Measurements from ENCODE around the gene PCBP3. TPM values are rescaled to one million over a fixed set of nuclear protein-coding genes. Genes with fewer than 3 reads are reported as not detected.

Gene PCBP3
- total and polyA plus RNA-seq, 8 donors: 0.83 to 4.3 (median 1.7) TPM

DNA sequence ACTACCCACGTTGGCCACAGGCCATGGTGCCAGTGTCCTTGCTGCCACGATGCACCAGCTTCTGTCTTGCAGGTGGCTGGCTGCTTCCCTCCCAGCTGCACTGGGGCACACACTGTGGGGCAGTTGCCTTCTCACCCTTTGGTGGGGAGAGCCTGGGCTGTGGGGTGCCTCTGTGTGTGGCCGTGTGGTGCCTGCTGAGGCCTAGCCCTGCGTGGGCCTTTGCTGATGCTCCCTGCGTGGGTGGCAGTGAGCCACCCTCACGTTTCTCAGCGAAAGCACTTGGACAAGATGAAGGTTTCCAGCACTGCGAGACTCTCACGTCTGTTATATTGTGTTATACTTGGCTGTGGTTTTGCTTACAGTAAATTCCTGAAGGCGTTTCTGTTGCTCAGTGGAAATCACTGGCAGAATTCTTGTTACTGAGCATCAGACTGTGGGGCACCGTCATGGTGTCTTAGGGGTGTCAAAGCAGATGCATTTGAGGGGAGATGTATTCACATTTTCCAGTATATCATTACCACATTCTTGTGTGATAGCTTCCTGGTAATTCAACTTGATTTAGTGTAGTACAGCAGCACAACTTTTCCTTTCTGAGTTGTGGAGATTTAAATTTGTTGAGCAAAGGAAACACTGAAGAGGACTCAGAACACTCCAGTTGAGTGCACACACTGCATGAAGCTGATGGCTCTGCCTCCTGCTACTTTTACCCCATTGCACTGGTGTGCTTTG, 124.7 kb downstream of the PCBP3 start:
- intact Hi-C loops (cut with DNase I): no loop called here
- 47 to 65% methylated on average over 11 of the region's 11 CpGs for WGBS, 2 donors
- H3K4me3 ChIP-seq: no peak overlapping the region
- H3K27ac ChIP-seq: no peak overlapping the region
- no peaks in the 10 kb centered on the region for H3K9me3 ChIP-seq
- H3K4me1 ChIP-seq: no peaks in the 10 kb centered on the region
- no peaks in the 10 kb centered on the region for H3K36me3 ChIP-seq
- FAIRE-seq (no peak), DNase-seq (no peak), ATAC-seq (no peak)
- TF ChIP-seq, protein P1, sequence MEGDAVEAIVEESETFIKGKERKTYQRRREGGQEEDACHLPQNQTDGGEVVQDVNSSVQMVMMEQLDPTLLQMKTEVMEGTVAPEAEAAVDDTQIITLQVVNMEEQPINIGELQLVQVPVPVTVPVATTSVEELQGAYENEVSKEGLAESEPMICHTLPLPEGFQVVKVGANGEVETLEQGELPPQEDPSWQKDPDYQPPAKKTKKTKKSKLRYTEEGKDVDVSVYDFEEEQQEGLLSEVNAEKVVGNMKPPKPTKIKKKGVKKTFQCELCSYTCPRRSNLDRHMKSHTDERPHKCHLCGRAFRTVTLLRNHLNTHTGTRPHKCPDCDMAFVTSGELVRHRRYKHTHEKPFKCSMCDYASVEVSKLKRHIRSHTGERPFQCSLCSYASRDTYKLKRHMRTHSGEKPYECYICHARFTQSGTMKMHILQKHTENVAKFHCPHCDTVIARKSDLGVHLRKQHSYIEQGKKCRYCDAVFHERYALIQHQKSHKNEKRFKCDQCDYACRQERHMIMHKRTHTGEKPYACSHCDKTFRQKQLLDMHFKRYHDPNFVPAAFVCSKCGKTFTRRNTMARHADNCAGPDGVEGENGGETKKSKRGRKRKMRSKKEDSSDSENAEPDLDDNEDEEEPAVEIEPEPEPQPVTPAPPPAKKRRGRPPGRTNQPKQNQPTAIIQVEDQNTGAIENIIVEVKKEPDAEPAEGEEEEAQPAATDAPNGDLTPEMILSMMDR (IDR thresholded peaks at IDR 0.05): no peak
- H3K27me3 ChIP-seq: no peaks in the 10 kb centered on the region

DNA sequence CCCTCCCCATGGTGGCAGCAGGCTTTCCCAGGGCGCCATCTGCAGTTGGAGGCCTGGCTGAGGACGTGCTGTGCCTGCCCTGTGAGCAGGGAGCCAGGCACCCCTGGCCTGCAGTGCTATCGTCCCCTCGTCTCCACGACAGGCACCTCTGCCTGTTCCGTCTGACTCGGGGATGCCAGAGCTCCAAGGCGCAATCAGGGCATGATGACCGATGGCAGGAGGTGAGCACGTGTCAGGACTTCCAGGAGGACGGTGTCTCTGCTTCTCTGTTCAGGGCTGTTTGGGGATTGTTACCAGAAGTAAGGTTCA, 125.2 kb downstream of the PCBP3 start:
- Histone ChIP-seq H3K36me3 (no peaks in the 10 kb centered on the region), H3K9me3 (no peaks in the 10 kb centered on the region), H3K27ac (no peak overlapping the region), H3K4me3 (no peak overlapping the region), H3K4me1 (no peaks in the 10 kb centered on the region), H3K27me3 (no peaks in the 10 kb centered on the region)
- DNase-seq: no peak
- WGBS, 2 donors: 71 to 80% methylated on average over 11 of the region's 11 CpGs
- TF ChIP-seq, protein P1 (IDR thresholded peaks at IDR 0.05): no peak
- intact Hi-C loops (cut with DNase I): no loop called here
- FAIRE-seq: no peak
- no peak for ATAC-seq

DNA sequence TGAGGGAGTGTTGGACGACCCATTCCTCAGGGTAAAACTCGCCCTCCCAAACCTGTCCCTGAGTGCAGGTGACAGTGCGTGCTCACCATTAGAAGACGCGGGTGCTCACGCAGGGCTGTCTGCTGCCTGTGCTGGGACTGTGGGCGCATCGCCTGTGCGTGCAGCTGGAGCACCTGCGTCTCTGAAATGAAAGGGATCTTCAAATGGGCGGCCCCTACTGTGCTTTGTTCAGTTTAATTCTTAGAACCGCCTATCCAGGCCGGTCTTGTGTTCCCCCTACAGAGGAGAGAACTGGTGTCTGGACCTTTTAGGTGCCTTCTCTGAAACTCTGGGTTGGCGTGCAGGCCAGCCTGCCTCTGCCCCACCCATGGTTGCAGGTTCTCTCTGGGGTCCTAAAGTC, 125.8 kb downstream of the PCBP3 start:
- Histone ChIP-seq H3K4me1 (no peaks in the 10 kb centered on the region), H3K4me3 (no peak overlapping the region), H3K9me3 (no peaks in the 10 kb centered on the region), H3K27me3 (no peaks in the 10 kb centered on the region), H3K36me3 (no peaks in the 10 kb centered on the region), H3K27ac (no peak overlapping the region)
- DNase-seq: no peak
- TF ChIP-seq, protein P1 (IDR thresholded peaks at IDR 0.05): no peak
- no peak for ATAC-seq
- whole genome bisulfite sequencing, 2 donors: 80 to 85% methylated on average over 14 of the region's 14 CpGs
- intact Hi-C loops (cut with DNase I): no loop called here
- FAIRE-seq: no peak

DNA sequence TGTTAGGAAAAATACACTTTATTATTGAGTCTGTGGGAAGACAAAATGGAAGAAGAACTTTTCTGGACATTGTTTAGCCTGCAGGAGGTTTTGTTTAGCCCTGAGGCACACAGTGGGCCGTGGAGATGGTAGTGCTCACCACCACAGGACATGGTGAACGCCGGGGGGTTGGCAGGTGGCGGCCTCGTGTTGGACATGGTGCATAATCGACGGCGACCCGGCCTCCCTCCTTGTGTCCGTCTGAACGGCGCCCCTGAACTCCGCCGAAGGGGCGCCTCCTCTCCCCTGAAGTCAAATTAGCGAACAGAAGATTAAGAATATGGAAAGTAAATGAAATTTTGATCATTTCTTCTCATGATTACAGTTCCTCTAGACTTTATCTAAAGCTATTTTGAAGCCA, 126.4 kb downstream of the PCBP3 start:
- TF ChIP-seq, protein P1 (IDR thresholded peaks at IDR 0.05): no peak
- WGBS, 2 donors: 83 to 91% methylated on average over 16 of the region's 16 CpGs

DNA sequence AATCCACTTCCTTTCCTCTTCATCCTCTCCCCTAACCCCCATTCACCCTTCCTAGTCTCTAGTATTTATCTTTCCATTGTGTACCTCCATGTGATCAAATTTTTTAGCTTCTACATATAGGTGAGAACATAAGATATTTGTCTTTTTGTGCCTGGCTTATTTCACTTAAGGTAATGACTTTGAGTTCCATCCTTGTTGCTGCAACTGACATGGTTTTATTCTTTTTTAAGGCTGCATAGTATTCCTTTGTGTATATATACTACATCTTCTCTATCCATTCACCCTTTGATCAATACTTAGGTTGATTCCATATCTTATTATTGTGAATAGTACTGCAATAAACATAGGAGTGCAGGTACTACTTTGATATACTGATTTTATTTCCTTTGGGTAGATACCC, 128.7 kb downstream of the PCBP3 start:
- ATAC-seq (no peak), FAIRE-seq (no peak), DNase-seq (no peak)
- intact Hi-C loops (cut with DNase I): no loop called here
- Histone ChIP-seq H3K36me3 (no peaks in the 10 kb centered on the region), H3K27me3 (no peaks in the 10 kb centered on the region), H3K9me3 (no peaks in the 10 kb centered on the region), H3K4me1 (no peaks in the 10 kb centered on the region), H3K4me3 (no peak overlapping the region), H3K27ac (no peak overlapping the region)
- TF ChIP-seq, protein P1 (IDR thresholded peaks at IDR 0.05): no peak

More for the DNA sequence above, 126.4 kb downstream of the PCBP3 start:
- FAIRE-seq: no peak
- Histone ChIP-seq H3K36me3 (no peaks in the 10 kb centered on the region), H3K4me3 (no peak overlapping the region), H3K27ac (no peak overlapping the region), H3K9me3 (no peaks in the 10 kb centered on the region), H3K4me1 (no peaks in the 10 kb centered on the region), H3K27me3 (no peaks in the 10 kb centered on the region)
- ATAC-seq: no peak
- no peak for DNase-seq
- intact Hi-C loops (cut with DNase I): no loop called here

All from pancreas (tissue), 10 donors.